ENCODE data around the gene PDZD2.

DNA sequence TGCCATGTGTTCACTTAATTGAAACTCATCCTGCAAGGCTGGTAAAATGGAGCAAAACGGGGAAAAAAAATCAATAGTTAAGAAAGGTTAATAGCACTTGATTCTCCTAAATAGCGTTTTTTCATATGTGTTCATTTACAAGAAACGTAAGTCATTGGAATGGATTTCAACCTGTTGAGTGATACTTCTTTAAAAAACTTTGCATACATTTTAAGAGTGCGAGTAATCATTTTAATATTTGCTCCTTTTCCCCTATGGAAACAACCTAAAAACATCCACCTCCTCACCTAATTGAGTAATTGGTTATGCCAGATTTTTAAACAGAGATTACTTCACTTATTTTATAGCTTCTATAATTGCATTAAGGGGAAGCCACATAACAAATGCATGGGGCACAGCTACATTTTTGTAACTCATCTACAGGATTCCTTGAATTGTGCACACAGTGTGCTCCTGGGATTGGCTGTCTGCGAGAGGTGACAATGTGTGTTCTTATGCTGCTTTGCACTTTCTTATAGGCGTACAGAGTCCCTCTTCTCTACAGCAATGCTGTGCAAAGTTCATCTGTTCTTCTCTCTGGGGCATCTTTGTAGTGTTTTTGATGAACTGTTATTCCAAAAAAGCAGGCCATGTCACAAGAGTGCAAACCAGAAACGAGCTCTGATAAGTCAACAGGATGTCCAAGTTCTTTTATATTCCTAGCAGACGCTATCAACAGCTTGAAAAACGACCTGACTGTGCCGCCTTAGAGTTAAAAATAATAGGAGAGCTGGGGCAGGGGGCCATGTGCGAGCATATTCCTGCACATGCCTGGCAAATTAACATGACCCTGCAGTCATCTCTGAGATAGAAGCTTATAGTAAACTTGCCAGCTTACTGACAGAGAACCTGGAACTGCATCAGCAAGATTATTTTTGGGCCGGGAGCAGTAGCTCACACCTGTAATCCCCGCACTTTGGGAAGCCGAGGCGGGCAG lies 417.2 kb downstream of the PDZD2 start:
- TF ChIP-seq POLR2A (IDR thresholded peaks at IDR 0.05) (no peak), CTCF (IDR thresholded peaks at IDR 0.05) (no peak), POLR2AphosphoS5 (IDR thresholded peaks at IDR 0.05; ENCODE audit: insufficient read depth in 1 of 2, low read depth in 1 of 2) (no peak)

Measured in vagina (tissue), 2 donors.